HTR-8/SVneo (cell line): ENCODE measurements around the gene KCNAB1.
"Not testable (repeated sequence)": the region's sequence is repeated elsewhere in the genome, so short reads cannot be mapped to it uniquely, and the experiment has no call there.

ENCODE experiments used
- DNase-seq: peaks from one replicate; pipeline ENCODE4 v3.0.0; 2011; ENCODE audit warnings: low spot score, mixed read lengths; ENCODE audit not compliant: insufficient read length
- FAIRE-seq: peaks from 2 replicates; lab custom pipeline; 2011; peaks lifted over from hg19 to GRCh38; lab: Jason Lieb, UNC

The KCNAB1 gene

DNA sequence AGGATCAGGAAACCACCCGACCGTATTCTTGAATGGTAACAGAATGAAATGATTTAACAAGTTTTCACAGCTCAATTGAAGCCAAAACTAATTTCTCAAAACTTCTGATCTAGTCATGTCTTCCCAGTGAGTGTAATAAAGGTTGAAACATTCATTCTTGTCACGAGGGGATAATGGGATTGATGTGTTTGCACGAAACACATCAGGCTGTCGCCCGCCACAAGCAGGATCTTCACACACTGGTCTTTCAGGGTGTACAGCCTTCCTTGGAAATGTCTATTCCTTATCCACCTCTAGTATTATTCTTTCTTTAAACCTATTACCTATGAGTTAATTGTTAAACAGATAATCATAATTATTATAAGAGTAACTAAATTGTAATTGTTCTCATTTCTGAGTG lies 94.3 kb downstream of the KCNAB1 start:
- DNase-seq (no peak), FAIRE-seq (no peak)

DNA sequence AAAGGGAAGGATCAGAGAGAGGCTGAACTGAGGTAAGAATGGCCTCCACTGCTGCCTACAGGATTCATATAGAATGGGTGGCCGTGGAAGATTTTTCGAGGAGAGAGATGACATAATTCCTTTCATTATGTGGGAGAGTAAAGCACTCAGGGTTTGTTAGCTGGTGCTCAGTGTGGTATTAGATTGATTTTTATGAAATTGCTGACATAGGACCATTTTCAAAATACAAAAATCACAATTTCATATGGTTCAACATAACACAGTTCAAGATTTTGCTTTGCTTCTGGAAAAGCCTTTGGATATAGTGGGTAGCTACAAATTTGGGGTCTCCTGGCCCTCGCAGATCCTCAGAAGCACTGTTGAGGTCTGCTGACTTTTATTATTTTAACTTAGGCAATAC lies 95.4 kb downstream of the KCNAB1 start:
- no peak for DNase-seq
- FAIRE-seq = no peak

DNA sequence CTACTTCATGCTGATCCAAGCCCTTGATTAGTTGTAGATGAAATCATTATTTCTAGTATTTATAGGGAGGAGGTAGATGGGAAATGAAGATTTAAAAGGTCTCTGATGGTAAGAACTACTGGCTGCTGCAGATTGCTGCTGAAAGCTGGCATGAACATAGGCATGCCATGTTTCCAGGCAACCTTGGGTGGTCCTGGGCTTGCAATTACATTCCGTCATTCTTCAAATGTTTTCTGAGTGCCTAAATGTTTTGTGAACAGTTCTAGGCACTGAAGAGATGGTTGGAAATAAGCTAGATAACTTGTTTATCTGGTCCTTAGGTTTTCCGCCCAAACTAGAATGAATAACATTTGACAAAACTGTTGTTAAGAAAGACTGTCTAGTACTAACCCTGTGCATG lies 95.8 kb downstream of the KCNAB1 start:
- DNase-seq = no peak
- FAIRE-seq = no peak

DNA sequence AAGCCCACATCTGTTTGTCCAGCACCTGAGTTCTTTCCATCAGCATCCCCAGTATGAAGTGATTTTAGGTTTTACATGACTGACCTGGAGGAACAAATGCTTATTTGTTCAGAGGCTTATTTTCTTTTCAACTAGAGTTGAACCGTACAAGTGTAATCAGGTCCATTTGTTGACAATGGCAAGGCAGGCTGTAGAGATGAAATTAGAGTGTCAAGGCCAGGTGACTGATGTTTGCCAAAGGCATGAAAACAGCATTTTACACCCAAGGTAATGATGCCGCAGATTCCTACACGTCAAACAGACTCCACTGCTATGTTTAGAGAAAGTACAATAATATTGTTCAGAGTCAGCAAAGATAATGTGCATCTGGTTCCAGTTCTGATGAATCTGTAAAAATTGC lies 96.5 kb downstream of the KCNAB1 start:
- no peak for DNase-seq
- no peak for FAIRE-seq

DNA sequence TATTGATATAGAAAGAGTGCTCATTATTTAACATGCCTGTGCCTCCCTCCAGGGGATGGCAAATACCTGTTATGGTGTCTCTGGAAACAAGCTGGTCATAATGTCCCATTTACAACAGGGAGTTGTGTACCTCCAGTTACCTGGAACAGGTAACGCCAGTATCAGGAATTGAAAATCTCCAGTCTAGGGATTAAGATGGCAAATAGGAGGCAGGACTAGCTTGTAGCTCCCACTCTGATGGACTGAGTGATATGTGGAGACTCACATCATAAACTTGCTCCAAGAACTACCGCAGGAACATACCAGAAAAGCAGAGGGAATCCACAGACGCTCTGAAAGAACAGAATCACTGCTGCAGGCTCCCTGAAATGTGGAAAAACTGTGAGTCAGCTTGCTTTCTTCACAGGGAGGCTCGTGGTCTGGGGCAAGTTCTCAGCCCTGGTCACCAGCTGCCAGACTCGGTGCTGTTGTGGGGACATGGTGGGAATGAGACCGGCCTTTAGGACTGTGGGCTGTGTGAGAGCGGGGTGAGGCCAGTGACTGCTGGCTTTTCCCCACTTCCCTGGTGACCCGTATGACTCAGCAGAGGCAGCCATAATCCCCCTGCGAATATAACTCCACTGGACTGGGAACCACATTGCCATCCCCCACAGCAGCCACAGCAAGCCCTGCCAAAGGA lies 97.4 kb downstream of the KCNAB1 start:
- DNase-seq (no peak), FAIRE-seq (no peak)

DNA sequence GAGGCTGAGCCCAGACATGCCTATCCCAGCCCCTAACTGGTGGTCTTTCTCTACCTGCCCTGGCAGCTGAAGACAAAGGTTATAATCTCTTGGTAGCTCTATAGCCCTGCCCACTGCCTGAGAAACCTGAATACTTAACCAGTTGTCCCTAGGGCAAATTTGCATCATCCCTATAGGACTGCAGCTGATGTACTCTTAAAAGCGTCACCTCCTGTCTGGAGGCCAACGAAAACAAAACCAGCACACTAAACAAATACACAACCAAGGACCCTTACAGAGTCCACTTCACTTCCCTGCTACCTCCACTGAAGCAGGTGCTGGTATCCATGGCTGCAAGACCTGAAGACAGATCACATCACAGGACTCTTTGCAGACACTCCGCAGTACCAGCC lies 98.0 kb downstream of the KCNAB1 start:
- no peak for DNase-seq
- FAIRE-seq = no peak

DNA sequence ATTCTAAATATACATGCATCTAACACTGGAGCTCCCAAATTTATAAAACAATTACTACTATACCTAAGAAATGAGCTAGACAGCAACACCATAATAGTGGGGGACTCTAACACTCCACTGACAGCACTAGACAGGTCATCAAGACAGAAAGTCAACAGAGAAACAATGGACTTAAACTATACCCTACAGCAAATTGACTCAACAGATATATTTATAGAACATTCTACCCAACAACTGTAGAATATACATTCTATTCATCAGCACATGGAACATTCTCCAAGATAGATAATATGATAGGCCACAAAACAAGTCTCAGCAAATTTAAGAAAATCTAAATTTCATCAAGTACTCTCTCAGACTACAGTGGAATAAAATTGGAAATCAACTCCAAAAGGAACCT lies 102.0 kb downstream of the KCNAB1 start:
- not testable (repeated sequence) for FAIRE-seq, DNase-seq

DNA sequence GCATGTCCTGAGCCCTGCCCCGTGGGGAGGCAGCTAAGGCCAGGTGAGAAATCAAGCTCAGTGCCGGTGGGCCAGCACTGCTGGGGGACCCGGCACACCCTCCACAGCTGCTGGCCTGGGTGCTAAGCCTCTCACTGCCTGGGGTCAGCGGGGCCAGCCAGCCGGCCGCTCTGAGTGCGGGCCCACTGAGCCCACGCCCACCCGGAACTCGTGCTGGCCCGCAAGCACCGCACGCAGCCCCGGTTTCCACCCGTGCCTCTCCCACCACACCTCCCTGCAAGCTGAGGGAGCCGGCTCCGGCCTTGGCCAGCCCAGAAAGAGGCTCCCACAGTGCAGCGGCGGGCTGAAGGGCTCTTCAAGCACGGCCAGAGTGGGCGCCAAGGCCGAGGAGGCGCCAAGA lies 103.7 kb downstream of the KCNAB1 start:
- DNase-seq, FAIRE-seq: not testable (repeated sequence)

DNA sequence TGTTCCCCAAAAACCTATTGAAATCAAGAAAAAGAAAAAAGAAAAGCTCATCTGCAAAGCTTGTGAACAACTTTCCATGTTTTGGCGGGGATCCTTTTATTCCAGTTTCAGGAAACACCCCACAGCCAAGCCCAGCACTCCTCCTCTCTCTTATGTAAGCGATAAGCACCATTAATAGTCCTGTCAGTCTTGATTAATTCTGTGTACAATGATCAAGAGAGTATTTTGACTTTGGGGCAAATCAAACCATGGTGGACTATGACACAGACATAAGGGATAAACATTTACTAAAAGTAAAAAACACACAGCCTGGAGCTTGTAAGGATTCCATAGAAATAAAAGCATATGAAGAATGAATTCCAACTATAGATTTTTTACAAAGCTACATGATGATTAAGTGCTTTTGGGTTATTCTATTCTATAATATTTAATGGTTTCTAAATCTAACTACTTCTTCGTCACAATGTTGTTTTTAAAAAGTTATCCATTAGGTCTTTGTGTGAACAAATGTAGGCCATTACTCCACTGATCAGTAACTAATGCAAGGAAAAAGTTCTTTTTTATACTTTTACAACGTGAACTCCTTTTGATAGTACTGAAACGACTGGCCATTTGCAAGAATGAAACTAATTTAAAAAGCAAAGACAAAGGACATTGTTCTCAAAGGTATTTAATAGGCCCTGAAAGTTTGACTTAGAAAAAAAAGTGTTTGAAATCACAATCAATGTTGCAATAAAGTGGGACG lies 106.5 kb downstream of the KCNAB1 start:
- no peak for DNase-seq
- no peak for FAIRE-seq

DNA sequence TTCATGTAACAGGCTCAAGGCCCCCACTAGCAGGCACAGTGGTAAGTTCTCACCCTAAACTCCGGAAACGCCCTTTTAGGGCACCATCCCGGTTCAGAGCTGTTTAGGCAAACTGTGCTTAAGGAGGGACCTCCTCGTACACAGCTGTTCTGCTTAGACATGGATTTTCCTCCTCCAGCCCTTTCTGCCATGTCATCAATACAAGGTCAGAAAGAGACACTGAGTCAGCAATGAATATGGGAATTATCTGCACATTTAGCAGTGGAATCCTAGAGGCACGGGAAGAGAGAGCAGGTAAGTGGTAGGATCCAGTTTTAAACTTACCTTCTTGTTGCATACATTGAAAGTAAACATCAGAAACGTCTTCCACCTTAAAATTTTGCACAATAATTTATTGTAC lies 107.3 kb downstream of the KCNAB1 start:
- no peak for DNase-seq

DNA sequence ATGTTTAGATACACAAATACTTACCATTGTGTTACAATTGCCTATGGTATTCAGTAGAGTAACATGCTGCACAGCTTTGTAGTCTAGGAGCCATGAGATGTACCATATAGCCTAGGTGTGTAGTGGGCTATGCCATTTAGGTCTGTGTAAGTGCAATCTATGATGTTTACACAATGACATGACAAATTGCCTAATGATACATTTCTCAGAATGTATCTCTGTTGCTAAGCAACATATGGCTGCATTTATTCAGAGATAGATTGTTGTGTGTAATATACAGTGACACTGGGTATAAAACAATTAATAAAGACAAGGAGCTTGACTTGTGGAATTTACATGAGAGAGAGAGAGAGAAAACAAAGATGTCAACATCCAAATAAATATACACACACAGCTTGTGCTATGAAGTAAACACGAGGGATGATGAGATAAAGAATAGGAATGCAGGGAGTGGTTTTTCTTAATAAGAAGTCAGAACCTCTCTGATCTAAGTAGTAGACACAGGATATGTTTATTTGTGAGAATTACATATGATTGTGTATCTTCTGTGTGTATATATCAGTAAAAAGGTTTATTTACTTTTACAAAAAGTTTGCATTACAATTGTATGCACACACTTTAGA lies 110.0 kb downstream of the KCNAB1 start:
- FAIRE-seq = no peak
- no peak for DNase-seq

More for the DNA sequence above, 107.3 kb downstream of the KCNAB1 start:
- FAIRE-seq = no peak

DNA sequence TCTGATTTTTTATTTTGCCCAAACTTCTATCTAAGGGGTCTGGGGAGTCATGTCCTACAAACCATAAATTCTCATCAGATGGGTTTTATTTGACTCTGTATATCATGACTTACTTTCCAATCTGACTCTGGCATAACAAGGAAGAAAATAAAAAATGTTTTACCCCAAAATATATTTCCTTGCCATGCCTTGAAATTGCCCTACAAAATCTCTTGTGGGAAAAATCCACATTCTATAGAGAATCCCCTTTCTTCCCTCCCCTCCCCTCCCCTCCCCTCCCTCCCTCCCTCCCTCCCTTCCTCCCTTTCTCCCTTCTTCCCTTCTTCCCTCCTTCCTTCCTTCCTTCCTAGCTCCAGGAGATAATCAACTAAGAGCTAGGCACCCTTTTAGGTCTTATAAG lies 110.8 kb downstream of the KCNAB1 start:
- DNase-seq, FAIRE-seq: not testable (repeated sequence)

DNA sequence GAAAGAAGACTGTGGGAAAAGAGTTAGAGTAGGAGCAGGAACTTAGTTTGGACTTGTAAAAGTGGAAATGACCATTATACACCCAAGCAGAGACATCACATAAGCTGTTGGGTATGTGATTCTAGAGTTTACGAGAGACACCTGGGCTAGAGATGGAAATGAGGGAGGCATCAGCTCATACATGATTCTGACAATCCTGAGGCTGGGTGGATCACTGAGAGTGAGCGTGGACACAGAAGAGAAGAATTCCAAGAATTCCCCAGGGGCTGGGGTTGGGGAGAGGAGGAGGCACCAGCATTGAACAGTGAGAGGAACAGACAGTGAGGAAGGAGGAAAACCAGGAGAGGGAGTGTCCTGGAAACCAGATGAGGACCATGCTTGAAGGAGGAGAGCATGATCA lies 113.5 kb downstream of the KCNAB1 start:
- DNase-seq (peak; percentile 8), FAIRE-seq (no peak)

DNA sequence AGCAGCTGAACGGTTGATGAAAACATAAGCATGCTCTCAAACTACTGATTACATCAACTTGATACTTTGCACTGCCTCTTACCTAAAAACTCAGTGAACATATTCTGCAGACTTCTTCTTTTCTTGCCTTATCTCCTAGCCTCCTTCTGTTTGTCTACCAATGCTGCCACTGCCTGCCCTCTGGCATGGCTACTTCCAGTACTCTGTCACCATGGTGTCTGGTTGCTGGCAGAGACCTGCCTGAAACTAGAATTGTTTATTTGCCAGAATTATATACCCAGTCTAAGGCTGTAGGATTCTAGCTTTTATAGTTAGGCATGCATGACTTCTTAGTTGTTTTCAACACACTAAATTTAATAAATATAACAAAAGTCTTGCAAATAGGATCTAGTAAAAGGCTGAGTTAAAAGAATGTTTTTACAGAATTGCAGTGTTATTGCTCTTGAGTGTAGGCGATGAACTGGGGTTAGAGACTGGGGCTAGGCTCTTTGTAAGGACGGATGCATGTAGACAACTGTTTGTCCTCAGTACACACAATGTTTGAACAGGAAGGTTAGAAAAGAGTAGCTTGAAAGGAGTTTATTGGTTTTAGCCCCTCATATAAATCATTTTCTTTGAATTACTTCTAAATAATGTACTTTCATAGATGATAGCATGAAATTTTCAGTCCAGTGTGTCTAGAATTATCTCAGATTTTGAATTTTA lies 116.3 kb downstream of the KCNAB1 start:
- DNase-seq (no peak), FAIRE-seq (no peak)

DNA sequence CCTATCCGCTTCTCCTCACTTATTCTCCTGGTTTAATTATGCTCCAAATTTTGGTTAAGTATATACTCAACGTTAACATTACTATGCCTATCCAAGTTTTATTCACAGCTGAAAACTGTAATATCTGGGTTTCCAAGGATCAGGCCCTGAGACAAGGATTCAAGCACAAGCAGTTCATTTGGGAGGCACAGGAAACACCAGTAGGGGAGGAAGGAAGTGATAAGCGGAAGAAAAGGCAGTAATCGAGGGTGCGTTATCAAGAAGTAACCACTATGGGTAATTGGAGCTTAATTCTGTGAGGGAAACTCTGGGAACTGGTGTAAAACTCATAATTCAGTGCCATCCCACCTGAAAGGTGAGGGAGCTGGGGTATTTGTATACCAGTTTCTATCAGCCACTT lies 120.3 kb downstream of the KCNAB1 start:
- DNase-seq (no peak), FAIRE-seq (no peak)

DNA sequence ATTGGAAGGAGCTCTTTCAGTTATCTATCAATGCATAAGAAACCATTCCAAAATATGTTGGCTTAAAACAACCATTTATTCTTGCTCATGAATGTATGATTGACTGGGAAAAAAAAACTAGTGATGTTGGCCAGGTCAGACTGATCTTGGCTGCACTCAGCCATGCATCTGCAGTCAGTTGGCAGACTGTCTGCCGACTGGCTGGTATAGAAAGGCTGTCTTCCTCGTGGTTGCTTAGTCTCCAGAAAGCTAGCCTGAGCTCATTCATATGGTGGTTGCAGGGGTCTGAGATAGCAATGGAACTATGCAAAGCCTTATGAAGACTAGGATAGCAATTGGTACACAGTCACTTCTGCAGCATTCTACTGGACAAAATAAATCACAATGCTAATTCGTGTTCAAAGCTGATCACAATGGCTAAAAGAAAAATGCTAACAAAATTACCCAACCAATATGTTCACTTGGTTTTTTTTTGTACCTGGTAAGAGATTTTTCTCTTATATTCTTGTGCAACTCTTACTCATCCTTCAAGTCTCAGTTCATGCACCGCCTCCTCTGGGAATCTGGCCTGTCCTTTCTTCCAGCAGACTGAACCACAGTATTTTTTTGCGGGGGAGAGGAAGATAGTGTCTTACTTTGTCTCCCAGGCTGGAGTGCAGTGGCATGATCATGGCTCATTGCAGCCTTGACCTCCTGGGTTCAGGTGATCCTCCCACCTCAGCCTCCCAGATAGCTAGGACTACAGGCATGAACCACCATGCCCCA lies 126.8 kb downstream of the KCNAB1 start:
- DNase-seq (no peak), FAIRE-seq (no peak)

DNA sequence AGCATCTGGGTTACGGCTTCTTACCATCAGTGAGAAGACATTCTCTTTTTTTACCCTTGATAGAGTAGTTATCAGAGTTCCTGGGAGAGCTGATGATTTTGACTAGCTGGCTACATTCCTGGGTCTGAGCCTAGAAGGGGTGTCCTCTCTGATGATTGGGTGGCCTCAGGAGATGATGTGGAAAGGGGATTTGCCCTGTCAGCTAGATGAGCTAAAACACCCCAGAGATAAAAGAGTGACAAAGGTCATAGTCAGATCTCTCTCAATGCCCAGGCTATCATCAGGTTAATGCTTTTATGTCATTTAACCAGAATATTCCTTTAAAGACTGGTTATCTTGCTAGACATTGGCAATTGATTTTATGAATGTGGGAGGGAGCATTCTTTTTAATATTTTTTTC lies 130.2 kb downstream of the KCNAB1 start:
- FAIRE-seq (no peak), DNase-seq (no peak)

DNA sequence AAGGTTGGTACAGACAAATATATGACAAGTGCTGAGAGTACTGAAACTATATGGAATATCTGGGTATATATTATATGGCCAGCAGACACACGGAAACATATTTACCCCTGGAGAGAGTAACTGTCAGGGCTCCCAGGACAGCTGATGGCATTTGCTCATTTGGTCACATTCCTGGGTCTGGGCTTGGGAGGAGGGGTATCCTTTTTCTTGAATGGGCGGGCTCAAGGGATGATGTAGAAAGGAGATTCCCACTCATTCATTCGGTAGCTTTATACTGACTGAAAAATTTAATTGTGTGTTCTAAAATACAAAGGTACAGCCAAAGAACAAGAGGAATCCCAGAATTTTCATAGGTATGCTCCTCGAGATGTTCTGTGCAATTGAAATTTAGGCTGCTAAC lies 131.0 kb downstream of the KCNAB1 start:
- DNase-seq (no peak), FAIRE-seq (no peak)

DNA sequence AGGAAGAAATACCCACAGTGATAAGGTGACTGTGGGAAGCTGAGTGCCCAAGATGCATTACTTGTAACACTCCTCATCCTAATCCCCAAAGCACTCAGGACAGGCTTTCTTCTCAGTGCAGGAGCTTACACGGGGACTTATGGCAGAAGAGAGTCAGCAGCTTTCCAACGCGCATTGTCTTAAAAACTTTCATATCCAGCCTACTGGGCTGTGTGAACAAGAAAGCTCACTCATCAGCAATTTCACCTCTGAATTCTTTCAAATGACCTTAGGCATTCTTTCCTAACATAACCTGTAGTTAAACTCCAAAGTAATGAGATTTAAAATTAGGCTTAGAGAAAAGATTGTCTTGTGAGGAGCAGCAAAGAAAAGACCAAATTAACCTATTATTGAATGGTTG lies 132.3 kb downstream of the KCNAB1 start:
- FAIRE-seq (no peak), DNase-seq (no peak)

DNA sequence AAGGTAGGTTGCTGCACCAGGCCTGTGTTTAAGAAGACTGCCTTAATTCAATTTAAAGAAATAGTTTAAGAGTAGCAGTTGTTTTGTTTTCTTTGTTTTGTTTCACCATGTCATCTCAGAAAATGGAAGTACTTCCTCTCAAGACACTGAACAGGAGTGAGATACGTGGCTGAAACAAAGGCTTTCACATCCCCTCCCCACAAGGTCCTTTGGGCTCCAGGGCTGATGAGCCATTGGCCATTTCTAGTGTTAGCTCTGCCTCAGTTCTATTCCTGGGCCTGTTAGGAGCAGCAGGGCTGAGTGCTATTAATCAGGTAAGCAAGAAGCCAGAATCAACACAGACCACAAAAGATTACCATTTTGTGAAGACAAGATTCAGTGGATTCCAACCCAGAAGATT lies 132.8 kb downstream of the KCNAB1 start:
- FAIRE-seq = no peak
- DNase-seq = no peak
